ENCODE results near the gene MSI2.

Gene MSI2

DNA sequence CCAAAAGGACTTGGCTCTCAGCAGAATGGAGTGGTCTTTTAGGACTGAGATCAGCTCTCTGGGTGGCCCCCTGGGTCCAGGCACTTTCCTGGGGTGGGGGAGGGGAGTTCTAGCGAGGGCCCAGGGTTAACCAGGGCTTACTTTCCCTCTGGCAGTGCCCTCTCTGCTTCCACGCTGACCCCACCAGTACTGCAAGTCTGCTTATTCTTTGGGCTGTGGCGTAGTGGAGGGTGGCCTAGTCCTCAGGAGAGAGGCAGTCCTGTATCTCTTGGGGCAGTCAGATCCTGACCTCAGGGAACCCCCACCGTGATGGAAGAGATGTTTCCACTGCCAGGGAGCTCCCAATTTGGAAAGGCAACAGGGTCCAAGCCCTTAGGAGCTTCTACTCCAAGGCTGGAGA is 409.4 kb downstream of the MSI2 start:
- no peak for DNase-seq (ENCODE audit: low read depth)

DNA sequence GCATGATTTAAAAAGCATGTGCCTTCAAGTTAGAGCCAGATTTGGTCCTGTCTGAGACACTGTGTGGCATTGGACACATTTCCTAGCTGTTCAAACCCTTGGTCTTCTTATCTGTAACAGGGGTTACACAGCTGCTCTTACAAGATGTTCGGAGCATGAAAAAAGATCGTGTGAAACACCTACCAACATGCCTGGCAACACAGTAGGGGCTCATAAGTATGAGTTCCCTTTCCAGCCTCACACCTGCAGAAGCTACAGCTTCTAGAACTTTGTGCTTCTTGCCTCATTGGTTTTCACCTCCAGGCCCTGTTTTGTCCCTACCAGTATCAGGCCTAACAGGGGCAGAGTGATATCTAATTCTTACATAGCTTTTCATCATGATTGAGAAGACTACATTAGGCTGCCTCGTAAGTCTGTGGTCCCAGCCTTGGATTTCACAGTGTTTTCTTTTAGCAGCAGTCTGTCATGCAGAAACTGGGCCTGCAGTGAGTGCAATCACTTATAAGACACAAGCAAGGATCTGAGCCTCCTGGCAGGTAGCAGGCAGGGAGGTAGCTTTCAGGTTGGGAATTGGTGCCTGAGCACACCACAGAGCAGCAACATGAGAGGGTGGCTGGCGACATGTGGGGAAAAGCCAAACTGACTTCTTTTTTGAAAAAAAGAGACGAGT is 410.0 kb downstream of the MSI2 start:
- no peak for DNase-seq (ENCODE audit: low read depth)

DNA sequence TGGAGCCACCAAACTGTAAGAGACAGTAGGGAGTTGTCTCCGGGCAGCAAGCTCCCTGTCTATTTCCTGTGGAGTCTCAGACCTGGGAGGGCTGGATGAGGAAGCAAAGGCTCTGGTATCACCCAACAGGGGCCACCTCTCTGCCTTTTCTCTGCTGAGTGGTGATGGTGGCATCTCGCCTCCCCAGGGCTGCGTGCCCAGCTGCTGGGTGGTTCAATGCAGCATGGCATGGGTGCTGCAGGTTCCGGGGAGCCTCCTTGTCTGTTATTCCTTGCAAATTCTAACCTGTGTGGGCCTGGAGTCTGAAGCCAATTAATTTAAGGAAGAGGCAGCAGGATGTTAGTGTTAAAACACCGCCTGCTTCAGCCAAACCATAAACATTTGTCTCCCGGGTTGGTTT is 410.6 kb downstream of the MSI2 start:
- DNase-seq (ENCODE audit: low read depth): no peak

DNA sequence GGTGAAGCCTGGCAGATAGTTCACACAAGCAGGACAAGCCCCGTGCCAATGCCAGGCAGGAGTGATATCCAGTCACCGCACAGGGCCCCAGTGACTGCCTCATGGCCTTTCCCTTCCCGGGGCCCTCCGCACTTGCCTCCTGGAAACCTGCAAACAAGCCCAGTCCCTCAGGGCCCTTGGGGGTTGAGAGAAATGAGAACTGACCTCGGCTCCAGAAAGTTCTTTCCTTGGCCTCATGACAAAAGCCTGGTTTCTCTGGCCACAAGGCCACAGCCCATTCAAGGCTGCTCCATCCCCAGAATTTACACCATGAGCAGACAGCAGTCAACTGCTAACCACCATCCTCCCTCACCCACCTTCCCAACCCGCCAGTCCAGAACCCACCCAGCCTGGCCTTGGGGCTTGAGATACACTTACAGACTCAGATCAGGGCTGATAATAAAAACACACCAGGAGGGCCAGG is 411.2 kb downstream of the MSI2 start:
- DNase-seq (ENCODE audit: low read depth): no peak

DNA sequence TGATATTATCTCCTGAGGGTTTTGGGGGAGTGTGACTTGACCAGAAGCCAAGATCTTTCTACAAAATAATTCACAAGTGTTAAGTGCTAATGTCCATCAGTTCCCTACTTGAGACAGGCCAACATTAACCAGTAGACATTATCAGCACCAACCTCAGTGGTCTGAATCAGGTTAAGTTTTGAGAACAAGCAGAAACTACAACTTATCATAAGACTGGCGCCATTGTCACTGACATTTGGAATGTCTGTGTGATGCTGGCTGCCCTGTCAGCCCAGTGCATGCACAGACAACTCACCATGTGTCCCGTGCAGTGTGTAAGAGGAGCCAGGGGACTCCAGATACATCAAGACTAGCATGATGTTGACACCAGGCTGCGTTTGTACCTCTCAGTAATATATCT is 412.0 kb downstream of the MSI2 start:
- DNase-seq (ENCODE audit: low read depth): no peak

DNA sequence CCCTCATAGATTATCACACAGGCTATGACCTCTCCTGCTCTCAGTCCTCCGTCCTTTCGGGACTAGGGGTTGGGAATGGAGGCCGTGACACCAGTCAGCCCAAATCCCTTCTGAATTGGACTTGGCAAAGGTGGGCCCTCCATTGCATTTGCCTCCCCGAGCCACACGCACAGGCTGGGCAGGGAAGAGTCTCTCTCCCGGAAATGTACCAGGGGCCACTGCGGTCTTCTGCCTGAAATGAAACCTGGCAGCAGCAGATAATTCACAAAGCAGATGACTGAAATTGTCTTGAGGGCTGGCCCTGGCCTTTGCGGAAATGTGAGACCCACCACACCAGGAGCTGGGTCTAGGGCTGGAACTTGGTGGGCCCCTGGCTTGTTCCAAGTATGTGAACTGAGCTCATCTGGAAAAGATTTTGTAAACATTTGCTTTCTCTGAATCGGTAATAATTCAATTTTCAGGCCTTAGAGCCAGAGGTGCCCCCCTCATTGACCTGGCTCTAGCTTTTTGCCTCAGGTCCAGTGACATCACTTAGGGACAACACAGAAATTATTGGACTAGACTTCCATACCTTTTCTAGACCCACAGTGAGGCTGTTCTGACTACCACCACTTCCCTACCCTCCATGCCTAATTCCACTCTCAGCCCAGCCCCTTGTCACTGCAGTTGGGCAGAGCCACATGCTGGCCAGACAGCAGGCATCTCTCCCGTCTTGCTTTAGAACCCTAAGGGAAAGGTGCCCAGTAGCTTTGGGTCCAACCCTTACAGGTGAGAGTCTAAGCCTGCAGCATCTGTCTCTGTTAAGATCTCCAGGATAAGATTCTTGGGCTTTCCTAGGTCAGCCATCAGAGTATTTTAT is 413.6 kb downstream of the MSI2 start:
- DNase-seq (ENCODE audit: low read depth): no peak

DNA sequence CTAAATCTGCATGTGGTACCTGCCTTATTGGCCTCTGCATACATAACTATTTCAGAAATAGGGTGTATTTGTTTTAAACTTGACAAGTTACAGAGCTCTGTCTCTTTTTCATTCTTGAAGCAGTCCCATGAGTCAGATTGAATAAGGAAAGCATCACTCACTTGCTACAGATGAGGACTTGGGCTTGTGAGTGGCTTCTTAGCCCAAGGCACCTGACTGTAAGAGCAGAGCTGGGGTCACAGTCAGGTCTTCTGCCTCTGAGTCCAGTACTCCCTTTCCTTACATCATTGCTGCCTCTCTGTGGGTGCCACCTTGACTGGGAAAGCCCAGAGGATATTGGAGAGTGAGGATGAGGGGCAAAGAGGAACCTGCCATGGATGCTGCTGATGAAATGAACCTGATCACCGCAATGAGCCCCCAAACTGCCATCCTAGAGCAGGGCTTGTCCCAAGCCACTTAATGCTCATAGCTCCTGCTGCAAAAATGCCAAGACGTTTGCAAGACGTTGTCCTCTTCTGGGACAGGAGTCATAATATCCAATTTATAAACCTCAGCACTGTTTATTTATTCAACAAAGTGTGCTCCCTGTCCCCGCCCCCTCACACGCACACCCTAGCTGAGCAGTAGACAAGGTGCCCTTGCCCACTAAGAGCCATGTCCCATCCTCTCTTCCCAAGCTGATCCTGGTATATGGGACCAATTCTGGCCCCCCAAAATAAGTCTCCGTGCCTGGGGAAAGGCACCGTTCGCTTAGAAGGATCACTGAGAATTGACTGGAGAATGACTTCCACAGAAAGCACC is 414.6 kb downstream of the MSI2 start:
- no peak for DNase-seq (ENCODE audit: low read depth)

DNA sequence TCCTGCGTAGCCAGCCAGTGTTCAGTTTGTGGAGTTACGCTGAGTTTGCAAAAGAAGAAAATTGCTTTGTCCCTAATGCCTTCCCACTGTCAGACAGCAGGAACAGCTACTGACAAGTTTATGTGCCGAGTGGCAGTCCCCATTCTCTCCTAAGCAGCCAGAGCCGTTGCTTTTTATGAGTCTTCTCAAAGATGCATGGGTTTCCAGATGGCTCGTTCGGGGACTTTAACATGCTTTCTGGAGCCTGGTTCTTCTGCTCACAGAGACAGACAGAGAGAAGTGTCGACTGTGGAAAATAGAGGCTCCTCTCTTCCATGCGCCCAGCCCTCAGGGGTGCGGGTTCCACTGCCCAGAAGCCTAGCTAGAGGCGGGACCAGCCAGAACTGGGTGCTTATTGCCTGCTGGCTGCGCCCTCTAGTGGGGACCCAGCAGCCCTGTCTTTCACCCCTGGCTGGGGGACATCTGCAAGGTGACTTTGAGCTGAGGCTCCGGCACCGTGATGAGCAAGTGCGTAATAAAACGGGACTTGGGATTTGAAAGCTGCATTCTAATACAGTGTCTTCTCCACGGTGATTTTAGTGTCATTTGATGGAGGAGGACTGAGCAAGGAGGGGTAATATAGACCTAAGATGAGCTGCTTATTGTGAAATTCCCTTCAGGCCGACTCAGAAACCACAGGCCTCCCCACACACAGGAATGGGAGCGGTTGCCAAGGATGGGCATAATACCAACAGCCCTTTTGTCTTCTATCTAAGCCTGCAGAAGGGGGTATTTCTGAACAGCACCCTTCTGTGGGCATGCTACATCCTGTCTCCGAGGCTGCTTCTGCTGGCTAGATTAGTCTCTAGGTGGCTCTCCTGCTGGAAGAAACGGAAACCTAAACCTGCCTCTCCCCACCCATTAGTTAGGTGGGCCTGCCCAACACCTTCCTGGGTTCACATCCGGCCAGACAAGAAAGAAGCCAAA is 415.6 kb downstream of the MSI2 start:
- DNase-seq (ENCODE audit: low read depth): no peak

DNA sequence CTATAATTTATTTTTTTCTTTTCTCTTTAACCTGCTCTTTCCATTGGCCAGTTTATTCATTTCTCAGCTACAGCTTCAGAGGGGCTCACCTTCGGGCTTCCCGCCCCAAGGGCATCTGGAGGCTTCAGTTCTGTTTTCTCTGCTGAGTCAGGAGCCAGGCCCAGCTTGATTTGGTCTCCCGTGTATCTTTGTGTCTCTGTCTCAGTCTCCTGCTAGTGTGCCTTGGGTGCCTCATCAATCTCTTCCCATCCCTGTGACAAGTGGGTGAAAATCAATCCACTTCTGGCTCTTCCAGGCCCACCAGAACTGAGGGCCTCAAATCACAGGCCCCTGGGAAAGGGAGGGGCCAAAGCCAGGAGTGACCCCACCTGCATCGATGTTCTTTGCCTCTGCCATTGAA is 416.6 kb downstream of the MSI2 start:
- DNase-seq (ENCODE audit: low read depth): no peak

DNA sequence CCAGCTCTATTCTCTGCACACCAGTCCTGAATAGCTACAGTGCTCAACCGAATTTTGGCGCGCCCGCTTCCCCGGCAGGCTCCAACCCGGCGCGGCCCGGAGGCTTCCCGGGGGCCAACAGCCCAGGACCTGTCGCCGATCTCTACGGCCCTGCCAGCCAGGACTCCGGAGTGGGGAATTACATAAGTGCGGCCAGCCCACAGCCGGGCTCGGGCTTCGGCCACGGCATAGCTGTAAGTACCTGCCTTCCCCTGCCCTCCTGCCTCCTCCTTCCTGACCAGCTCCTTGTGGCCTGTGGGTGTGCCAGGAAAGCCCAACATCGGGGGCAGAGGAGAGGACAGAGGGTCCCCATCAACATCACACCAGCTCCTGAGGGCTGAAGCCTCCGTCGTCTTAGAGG is 418.6 kb downstream of the MSI2 start:
- DNase-seq (ENCODE audit: low read depth): no peak

DNA sequence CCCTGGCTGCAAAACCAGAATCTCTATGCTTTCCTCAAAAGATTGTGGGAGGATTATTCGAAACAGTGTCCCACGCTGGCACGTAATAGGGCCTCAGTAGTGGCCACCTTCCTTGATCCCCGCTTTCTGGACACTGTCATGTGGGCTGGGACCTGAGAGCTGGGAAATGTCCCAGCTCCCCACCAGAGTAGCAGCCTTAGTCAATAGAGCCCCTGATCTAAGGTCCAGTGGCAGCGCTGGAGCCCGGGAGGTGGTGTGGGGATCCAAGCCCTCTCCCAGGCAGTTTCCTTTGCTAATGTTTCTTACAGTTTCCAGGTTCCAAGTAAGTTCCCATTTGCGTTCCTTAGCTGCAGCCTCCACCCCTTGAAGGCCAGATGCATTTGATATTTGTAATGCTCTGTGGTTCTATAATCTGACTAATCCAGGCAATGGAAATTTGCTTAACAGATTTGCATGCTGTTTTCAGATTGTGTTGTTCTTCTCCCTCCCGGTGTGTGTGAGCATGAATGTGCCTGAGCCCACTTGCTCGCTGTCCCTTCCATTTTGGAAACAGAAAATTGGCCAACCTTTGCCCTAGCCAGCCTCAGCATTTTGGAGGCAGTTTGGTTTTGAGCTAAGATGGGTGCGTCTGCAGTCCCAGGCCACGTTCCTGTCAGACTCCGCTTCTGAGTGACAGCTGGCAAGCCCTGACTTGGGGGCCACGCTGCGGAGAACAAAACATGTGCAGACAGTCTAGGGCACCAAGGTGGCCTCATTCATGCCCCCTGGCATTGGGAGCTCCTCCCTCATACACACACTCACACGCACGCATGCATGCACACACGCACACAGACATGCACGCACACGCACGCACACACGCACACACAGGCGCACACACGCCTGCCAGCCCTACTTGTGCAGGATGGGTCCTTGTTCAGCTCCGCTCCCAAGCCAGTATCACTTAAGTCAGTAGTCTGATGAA is 419.4 kb downstream of the MSI2 start:
- no peak for DNase-seq (ENCODE audit: low read depth)

DNA sequence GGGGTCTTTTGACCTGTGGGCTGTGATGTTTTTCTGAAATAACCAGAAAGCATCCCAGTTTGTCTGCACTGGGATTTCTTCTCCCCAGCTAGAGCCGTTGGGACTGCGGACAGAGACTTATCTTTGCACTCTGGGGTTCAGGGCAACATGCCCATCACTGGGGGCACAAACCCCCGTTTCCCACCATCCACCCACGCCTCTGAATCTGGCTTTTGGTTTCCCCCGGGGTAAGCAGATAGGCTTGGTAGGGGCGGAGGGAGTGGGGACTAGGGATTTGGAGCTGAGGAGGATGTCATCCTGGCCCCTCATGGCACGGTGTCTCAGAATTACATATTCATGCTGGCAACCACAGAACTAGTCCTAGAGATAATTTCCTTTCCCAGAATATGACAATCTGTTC is 420.2 kb downstream of the MSI2 start:
- no peak for DNase-seq (ENCODE audit: low read depth)

DNA sequence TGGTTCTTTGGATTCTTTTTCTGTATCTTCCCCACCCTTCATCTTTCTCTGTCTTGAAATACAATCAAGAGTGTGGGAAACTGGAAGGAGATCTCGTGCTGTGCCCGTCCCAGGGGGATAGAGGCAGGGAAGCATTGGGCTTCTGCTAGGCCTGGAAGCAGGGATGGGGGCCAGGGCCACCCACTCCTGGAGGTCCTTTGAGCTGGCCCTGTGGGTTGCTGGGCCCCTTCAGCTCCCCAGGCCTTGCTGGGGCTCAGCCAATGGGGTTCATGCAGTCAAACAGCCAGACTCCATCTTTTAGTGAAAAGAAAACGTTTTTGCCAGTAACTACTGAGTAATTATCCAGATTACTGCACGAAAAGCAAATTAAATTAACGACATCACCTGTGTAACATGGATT is 421.0 kb downstream of the MSI2 start:
- DNase-seq (ENCODE audit: low read depth): no peak

DNA sequence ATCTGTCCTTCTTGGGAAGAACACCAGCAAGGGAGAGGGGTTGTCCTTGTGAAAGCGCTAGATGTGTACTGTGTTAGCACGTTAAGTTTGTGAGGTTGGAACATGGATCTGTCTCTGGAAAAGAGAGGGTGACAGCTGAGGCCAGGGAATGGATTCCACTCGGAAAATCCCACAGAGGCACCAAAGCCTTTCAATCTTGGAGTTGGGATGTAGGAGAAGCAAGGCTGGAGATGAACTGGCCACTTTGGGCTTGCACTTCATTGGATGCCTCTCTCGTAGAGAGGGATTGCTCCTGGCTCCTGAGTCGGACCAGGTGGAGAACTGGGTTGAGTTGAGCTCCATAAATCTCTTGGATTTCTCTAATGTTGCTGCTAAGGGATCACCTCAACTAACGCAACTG is 421.5 kb downstream of the MSI2 start:
- no peak for DNase-seq (ENCODE audit: low read depth)

DNA sequence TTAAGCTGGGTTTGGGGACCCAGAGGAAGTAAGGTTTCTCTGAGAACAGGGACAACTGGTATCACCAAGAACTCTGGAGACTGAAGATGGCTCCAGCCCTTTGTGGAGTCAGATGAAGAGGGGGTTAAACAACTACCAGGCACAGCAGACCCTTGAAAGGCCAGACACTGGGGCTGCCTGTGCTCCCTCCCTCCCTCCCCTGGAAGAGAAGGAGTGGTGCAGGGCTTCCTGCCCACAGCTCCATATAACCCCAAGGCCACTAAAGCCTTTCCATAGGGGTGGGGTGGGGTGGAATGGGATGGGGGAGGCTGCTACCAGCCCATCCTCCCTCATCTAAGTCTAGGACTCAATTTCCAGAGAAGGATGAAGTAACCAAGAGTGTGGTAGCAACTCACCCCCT is 422.1 kb downstream of the MSI2 start:
- no peak for DNase-seq (ENCODE audit: low read depth)

DNA sequence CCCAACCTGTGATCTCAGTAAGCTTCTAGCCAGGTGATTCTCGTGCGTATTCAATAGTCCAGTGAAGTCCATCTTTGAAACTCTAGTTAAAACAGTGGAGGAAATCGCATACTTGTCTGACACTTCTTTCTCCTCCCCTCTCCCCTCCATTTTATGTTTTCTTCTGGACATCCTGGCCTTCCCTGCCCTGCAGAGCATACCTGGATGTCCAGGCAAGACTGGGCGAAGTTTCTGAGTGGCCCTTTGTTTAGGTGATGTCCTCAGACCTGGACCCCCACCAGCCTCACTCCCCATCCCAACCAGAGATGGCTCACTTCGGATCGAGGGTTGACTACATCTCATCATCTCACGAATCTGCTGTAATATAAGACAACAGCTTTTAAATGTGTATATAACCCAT is 423.0 kb downstream of the MSI2 start:
- no peak for DNase-seq (ENCODE audit: low read depth)

DNA sequence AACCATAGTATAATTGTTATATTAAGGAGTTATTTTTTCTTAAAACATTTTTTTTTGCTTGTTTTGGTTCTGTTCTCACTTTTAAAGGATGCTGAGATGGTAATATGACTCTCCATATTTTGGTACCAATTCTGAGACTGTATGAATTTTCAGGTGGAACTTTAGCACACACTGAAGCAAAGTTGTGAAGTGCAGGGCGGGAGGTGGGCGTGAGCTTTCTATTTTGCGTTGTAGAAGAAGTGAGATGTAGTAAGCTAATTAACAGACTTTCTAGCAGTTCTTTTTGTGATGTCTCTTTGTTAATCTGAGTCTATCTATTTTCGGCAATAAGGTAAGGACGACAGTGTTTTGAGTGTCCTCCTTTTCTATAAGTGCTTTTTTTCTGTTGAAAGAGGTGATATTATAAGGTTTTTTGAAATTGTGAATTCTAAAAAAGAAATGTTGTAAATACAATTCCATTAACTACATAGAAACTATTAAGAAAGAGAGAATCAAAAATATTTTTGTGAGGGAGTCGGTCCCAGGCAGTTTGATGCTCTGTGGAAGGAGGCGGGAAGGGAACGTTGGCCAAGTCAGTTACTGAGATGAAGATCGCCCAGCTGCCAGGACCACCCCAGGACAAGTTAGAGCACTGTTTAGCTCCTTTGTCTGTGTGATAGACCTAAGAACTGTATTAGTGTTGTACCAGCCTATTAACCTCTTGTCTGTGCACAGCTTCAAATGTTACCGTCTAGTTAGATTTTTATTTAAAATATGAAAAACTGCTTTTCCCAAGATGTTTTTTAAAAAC is 423.8 kb downstream of the MSI2 start:
- DNase-seq (ENCODE audit: low read depth): no peak

DNA sequence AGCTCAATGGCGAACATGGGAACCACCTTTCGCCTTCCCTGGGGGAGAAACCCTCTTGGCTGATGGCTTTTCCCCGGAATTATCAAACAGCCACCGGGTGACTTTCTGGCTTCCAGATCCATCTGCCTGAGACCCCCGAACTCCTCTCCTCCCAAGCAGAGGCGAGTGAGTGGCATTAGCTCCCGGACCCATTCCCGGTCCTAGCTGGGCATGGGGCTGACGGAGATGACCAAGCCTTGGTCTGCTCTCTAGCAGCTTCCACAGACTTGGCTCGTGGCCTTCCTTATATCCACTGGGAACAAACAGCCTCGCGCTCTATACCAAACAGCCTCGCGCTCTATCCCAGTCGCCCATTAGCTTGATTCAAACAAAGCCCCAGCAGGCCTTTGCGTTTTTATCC is 426.4 kb downstream of the MSI2 start:
- no peak for DNase-seq (ENCODE audit: low read depth)

DNA sequence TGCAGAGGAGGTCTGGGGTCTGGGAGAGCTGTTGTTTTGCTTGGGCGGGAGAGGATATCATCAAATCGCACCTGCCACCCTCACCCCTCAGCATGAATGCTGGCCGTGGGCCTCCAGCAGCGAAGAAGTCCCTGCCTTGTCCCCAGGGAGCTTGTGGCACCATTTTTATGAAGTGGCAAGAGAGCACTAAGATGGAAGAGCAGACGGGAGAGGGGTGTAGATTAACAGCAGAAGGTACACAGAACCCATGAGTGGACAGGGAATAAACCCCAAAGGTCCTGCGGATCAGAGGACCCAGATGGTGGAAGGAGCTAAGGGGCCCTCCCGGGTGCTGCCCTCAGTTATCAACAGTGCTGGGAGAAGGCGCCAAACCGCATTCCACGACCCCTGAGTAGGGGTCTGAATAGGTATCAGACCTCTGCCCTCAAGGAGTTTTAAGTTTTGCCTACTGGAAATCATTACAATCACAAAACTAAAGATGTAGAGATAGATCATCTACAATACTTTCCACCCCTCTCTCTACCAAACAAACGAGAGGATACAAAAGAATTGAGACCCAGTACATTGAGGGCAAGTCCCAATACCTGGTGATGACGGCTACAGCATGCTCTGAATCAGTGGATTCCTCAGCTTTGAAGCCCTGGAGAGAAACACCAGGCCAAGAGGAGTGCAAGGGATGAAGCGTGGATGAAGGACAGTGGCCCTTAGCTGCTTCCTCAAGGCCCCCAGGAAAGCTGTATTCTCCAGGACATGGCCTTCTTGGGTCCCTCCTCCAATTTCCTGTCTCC is 428.6 kb downstream of the MSI2 start:
- DNase-seq (ENCODE audit: low read depth): no peak
